ENCODE data around the gene ITGA11. TPM values are rescaled to one million over a fixed set of nuclear protein-coding genes. Genes with fewer than 3 reads are reported as not detected.

ITGA11 gene
- total RNA-seq, 1 experiment from 2014 or later: 0.70 TPM

DNA sequence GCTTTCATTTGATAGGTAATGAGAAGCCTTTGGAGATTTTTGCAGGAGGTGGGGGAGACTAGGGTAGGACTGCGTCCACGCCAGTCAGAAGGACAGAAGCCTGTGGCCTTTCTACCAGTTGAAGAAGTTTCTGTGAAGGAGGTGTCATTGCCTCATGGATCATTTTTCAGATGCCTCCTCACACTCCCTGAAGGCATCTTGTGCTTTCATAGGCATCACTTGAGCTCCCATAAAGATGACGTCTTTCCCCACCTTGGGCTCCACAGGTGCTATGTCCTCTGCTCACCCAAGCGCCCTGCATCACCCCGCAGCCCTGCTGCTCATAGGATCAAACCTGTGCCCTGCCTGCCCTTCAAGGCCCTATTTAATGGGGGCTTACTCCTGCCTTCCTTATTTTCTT is 7.5 kb upstream of the ITGA11 start:
- no peak overlapping the region for H3K4me2 ChIP-seq
- no peaks in the 10 kb centered on the region for H4K20me1 ChIP-seq (ENCODE audit: insufficient read depth)
- H3K4me1 ChIP-seq (replicated peaks; ENCODE audit: insufficient read depth): no peaks in the 10 kb centered on the region
- H3K9me2 ChIP-seq (ENCODE audit: insufficient read depth): no peaks in the 10 kb centered on the region
- no peaks in the 10 kb centered on the region for H3F3A ChIP-seq (ENCODE audit: insufficient read depth, low read depth)
- ChIA-PET CTCF (no interaction called here), POLR2A (ENCODE audit: unreplicated experiment) (no interaction called here)
- no peaks in the 10 kb centered on the region for H3K79me2 ChIP-seq (ENCODE audit: low read depth)
- H2AFZ ChIP-seq: no peak overlapping the region
- BruUV-seq (replicated peaks): no TSS peak
- TF ChIP-seq EZH2 (IDR thresholded peaks at IDR 0.05; ENCODE audit: low read depth): no peak
- TF ChIP-seq, protein P1, sequence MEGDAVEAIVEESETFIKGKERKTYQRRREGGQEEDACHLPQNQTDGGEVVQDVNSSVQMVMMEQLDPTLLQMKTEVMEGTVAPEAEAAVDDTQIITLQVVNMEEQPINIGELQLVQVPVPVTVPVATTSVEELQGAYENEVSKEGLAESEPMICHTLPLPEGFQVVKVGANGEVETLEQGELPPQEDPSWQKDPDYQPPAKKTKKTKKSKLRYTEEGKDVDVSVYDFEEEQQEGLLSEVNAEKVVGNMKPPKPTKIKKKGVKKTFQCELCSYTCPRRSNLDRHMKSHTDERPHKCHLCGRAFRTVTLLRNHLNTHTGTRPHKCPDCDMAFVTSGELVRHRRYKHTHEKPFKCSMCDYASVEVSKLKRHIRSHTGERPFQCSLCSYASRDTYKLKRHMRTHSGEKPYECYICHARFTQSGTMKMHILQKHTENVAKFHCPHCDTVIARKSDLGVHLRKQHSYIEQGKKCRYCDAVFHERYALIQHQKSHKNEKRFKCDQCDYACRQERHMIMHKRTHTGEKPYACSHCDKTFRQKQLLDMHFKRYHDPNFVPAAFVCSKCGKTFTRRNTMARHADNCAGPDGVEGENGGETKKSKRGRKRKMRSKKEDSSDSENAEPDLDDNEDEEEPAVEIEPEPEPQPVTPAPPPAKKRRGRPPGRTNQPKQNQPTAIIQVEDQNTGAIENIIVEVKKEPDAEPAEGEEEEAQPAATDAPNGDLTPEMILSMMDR (conservative IDR thresholded peaks at IDR 0.05): no peak
- no peak for DNase-seq
- intact Hi-C loops (cut with micrococcal nuclease; ENCODE audit: unreplicated experiment): no loop called here
- H3K36me3 ChIP-seq (ENCODE audit: low read depth): no peaks in the 10 kb centered on the region
- H3K27ac ChIP-seq: no peak overlapping the region
- H3K9me3 ChIP-seq (ENCODE audit: insufficient read depth, low read depth): no peaks in the 10 kb centered on the region
- no peak overlapping the region for H3K4me3 ChIP-seq
- H3K27me3 ChIP-seq (ENCODE audit: insufficient read depth, low read depth): peaks cover 60% of the 10 kb centered on the region

DNA sequence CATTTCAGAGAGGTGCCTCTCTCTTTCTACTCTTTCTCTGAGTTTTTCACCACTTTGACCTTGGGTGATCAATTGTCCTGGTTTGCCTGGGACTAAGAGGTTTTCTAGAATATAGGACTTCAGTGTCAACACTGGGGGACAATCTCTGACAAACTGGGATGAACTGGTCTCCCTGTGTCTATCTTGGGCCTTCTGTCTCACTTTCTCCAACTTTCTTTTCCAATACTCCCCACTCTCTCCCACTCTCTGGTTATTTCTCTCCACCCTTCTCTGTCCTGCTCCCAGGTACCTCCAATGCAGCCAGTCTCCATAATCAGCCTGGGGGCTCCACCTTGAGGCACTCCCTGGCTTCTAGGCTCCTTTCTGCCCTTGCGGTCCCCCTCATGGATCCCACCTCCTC is 4.7 kb upstream of the ITGA11 start:
- intact Hi-C loops (cut with micrococcal nuclease; ENCODE audit: unreplicated experiment): no loop called here
- CTCF ChIA-PET: no interaction called here

DNA sequence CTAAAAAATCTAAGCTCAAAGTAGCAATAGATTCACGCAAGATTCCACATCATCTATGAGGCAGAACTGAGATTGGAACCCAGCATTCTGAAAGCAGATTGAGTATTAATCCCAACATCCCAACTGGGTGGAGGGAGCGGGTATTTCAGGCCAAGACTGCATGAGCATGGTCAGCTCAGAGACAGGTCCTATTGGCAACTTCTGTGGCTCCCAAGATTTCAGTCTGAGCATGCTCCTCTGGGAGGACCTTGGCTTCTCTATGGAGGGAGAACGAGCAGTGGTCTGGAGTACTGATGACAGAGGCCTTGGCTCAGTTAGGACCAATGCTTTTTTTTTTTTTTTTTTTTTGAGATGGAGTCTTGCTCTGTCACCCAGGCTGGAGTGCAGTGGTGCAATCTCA is 4.0 kb upstream of the ITGA11 start:
- no peak overlapping the region for H3K4me3 ChIP-seq
- no peak overlapping the region for H3K27ac ChIP-seq
- H2AFZ ChIP-seq: no peak overlapping the region
- CTCF ChIA-PET: interaction anchor here (0.8 kb wide), 1 partner anchor 440 kb away, joined by 6 read pairs; no protein-coding TSS in a partner anchor
- H3F3A ChIP-seq (ENCODE audit: insufficient read depth, low read depth): no peaks in the 10 kb centered on the region
- no peaks in the 10 kb centered on the region for H3K4me1 ChIP-seq (replicated peaks; ENCODE audit: insufficient read depth)
- H3K4me2 ChIP-seq: no peak overlapping the region
- no TSS peak for BruUV-seq (replicated peaks)
- H3K27me3 ChIP-seq (ENCODE audit: insufficient read depth, low read depth): peaks cover 75% of the 10 kb centered on the region
- intact Hi-C loops (cut with micrococcal nuclease; ENCODE audit: unreplicated experiment): no loop called here
- no peaks in the 10 kb centered on the region for H3K9me3 ChIP-seq (ENCODE audit: insufficient read depth, low read depth)
- no peak for DNase-seq
- H3K36me3 ChIP-seq (ENCODE audit: low read depth): no peaks in the 10 kb centered on the region
- no peak for TF ChIP-seq EZH2 (IDR thresholded peaks at IDR 0.05; ENCODE audit: low read depth)
- TF ChIP-seq, protein P1 (conservative IDR thresholded peaks at IDR 0.05): no peak
- H4K20me1 ChIP-seq (ENCODE audit: insufficient read depth): no peaks in the 10 kb centered on the region
- H3K79me2 ChIP-seq (ENCODE audit: low read depth): no peaks in the 10 kb centered on the region
- POLR2A ChIA-PET (ENCODE audit: unreplicated experiment): no interaction called here
- no peaks in the 10 kb centered on the region for H3K9me2 ChIP-seq (ENCODE audit: insufficient read depth)

More for the DNA sequence above, 4.7 kb upstream of the ITGA11 start:
- TF ChIP-seq EZH2 (IDR thresholded peaks at IDR 0.05; ENCODE audit: low read depth): no peak
- TF ChIP-seq, protein P1 (conservative IDR thresholded peaks at IDR 0.05): no peak
- no peak overlapping the region for H3K4me3 ChIP-seq
- DNase-seq: no peak
- peaks cover 78% of the 10 kb centered on the region for H3K27me3 ChIP-seq (ENCODE audit: insufficient read depth, low read depth)
- H2AFZ ChIP-seq: no peak overlapping the region
- H4K20me1 ChIP-seq (ENCODE audit: insufficient read depth): no peaks in the 10 kb centered on the region
- no TSS peak for BruUV-seq (replicated peaks)
- H3K4me2 ChIP-seq: no peak overlapping the region
- no peaks in the 10 kb centered on the region for H3K4me1 ChIP-seq (replicated peaks; ENCODE audit: insufficient read depth)
- H3K36me3 ChIP-seq (ENCODE audit: low read depth): no peaks in the 10 kb centered on the region
- no peak overlapping the region for H3K27ac ChIP-seq
- no peaks in the 10 kb centered on the region for H3K9me2 ChIP-seq (ENCODE audit: insufficient read depth)
- no peaks in the 10 kb centered on the region for H3F3A ChIP-seq (ENCODE audit: insufficient read depth, low read depth)
- POLR2A ChIA-PET (ENCODE audit: unreplicated experiment): no interaction called here
- no peaks in the 10 kb centered on the region for H3K79me2 ChIP-seq (ENCODE audit: low read depth)
- no peaks in the 10 kb centered on the region for H3K9me3 ChIP-seq (ENCODE audit: insufficient read depth, low read depth)

Data from PC-9 (cell line).